KOPT-K1 (cell line): ENCODE data around the gene XRCC4.

Source experiments
- H3K27ac ChIP-seq: fragments of 200-600 bp; sonication (generic); 2 replicates; pipeline ENCODE4 v1.5.1; 2016; ENCODE audit warnings: antibody characterized with exemption, mild to moderate bottlenecking, low read depth, low read length; ENCODE audit not compliant: poor library complexity, severe bottlenecking
- H3K36me3 ChIP-seq: fragments of 200-600 bp; sonication (generic); 2 replicates; pipeline ENCODE4 v1.5.1; 2017; ENCODE audit warnings: antibody characterized with exemption, mild to moderate bottlenecking, low read length, moderate library complexity; ENCODE audit not compliant: insufficient read depth
- H3K9me3 ChIP-seq: fragments of 200-600 bp; sonication (generic); 2 replicates; pipeline ENCODE4 v1.5.1; 2017; ENCODE audit warnings: antibody characterized with exemption, low read length, mild to moderate bottlenecking; ENCODE audit not compliant: insufficient read depth, poor library complexity, severe bottlenecking

The XRCC4 gene

GRCh38 chr5:83076742-83077661, at the start of gene XRCC4, which contains the start of gene TMEM167A:
Gene XRCC4, plus strand, starts transcription at chr5:83077547. Its CDS starts 27,373 bp downstream, at chr5:83104920.
Gene TMEM167A, minus strand, starts transcription at chr5:83077394. Its CDS starts 71 bp downstream, at chr5:83077323.
- Histone ChIP-seq H3K27ac (peak within 1 kb of the TSS; percentile 88), H3K36me3 (peaks cover 28% of the 10 kb centered on the region), H3K9me3 (no peaks in the 10 kb centered on the region)

- Histone ChIP-seq H3K36me3 (no peaks in the 10 kb centered on the region), H3K9me3 (no peaks in the 10 kb centered on the region), H3K27ac (no peak overlapping the region)
Measured at GRCh38 chr5:83029912-83030311, 47.4 kb upstream of the XRCC4 start.

- Histone ChIP-seq H3K36me3 (no peaks in the 10 kb centered on the region), H3K9me3 (no peaks in the 10 kb centered on the region), H3K27ac (no peak overlapping the region)
Measured at GRCh38 chr5:83031381-83031780, 46.0 kb upstream of the XRCC4 start.

- no peaks in the 10 kb centered on the region for H3K36me3 ChIP-seq
- no peak overlapping the region for H3K27ac ChIP-seq
- no peaks in the 10 kb centered on the region for H3K9me3 ChIP-seq
Measured at GRCh38 chr5:83034036-83034435, 43.3 kb upstream of the XRCC4 start.

- Histone ChIP-seq H3K27ac (no peak overlapping the region), H3K9me3 (no peaks in the 10 kb centered on the region), H3K36me3 (no peaks in the 10 kb centered on the region)
Measured at GRCh38 chr5:83034528-83035207, 42.7 kb upstream of the XRCC4 start.

GRCh38 chr5:83035373-83036100, 41.8 kb upstream of the XRCC4 start:
- Histone ChIP-seq H3K9me3 (no peaks in the 10 kb centered on the region), H3K36me3 (no peaks in the 10 kb centered on the region)

GRCh38 chr5:83036991-83037575, 40.3 kb upstream of the XRCC4 start:
- Histone ChIP-seq H3K36me3 (no peaks in the 10 kb centered on the region), H3K27ac (no peak overlapping the region), H3K9me3 (no peaks in the 10 kb centered on the region)

More at GRCh38 chr5:83035373-83036100, 41.8 kb upstream of the XRCC4 start:
- no peak overlapping the region for H3K27ac ChIP-seq

- Histone ChIP-seq H3K27ac (no peak overlapping the region), H3K36me3 (no peaks in the 10 kb centered on the region), H3K9me3 (no peaks in the 10 kb centered on the region)
Measured at GRCh38 chr5:83038924-83039323, 38.4 kb upstream of the XRCC4 start.

- H3K27ac ChIP-seq, result no peak overlapping the region
- H3K36me3 ChIP-seq, result no peaks in the 10 kb centered on the region
- H3K9me3 ChIP-seq, result no peaks in the 10 kb centered on the region
Measured at GRCh38 chr5:83042507-83042906, 34.8 kb upstream of the XRCC4 start.

GRCh38 chr5:83044926-83045325, 32.4 kb upstream of the XRCC4 start:
- H3K27ac ChIP-seq, result no peak overlapping the region
- peaks cover 9% of the 10 kb centered on the region; the same call in 1 of the 2 replicates for H3K36me3 ChIP-seq

GRCh38 chr5:83048277-83048676, 29.1 kb upstream of the XRCC4 start:
- peaks cover 42% of the 10 kb centered on the region for H3K36me3 ChIP-seq
- no peak overlapping the region for H3K27ac ChIP-seq
- H3K9me3 ChIP-seq, result no peaks in the 10 kb centered on the region

More at GRCh38 chr5:83044926-83045325, 32.4 kb upstream of the XRCC4 start:
- no peaks in the 10 kb centered on the region for H3K9me3 ChIP-seq

- H3K36me3 ChIP-seq, result peaks cover 47% of the 10 kb centered on the region
- no peak overlapping the region for H3K27ac ChIP-seq
- no peaks in the 10 kb centered on the region for H3K9me3 ChIP-seq
Measured at GRCh38 chr5:83048811-83049210, 28.5 kb upstream of the XRCC4 start.

- Histone ChIP-seq H3K9me3 (no peaks in the 10 kb centered on the region), H3K36me3 (peaks cover 53% of the 10 kb centered on the region)
Measured at GRCh38 chr5:83049370-83049885, 27.9 kb upstream of the XRCC4 start.

GRCh38 chr5:83050723-83051340, 26.5 kb upstream of the XRCC4 start:
- Histone ChIP-seq H3K9me3 (no peaks in the 10 kb centered on the region), H3K27ac (no peak overlapping the region), H3K36me3 (peaks cover 67% of the 10 kb centered on the region)

More at GRCh38 chr5:83049370-83049885, 27.9 kb upstream of the XRCC4 start:
- H3K27ac ChIP-seq, result no peak overlapping the region
